K562 treated with DMSO at 1 percent for 24 hours (cell line): ENCODE measurements around the gene IQCN. TPM values are rescaled to one million over a fixed set of nuclear protein-coding genes. Genes with fewer than 3 reads are reported as not detected.

ENCODE experiments used
- total RNA-seq: library from RNA; unstranded; fragments of 300-600 nt; gene quantifications from 2 replicates; pipeline ENCODE4 v1.2.3, GENCODE V29; 2022; ENCODE audit warnings: low read depth; ENCODE audit not compliant: insufficient read depth

Gene IQCN, protein sequence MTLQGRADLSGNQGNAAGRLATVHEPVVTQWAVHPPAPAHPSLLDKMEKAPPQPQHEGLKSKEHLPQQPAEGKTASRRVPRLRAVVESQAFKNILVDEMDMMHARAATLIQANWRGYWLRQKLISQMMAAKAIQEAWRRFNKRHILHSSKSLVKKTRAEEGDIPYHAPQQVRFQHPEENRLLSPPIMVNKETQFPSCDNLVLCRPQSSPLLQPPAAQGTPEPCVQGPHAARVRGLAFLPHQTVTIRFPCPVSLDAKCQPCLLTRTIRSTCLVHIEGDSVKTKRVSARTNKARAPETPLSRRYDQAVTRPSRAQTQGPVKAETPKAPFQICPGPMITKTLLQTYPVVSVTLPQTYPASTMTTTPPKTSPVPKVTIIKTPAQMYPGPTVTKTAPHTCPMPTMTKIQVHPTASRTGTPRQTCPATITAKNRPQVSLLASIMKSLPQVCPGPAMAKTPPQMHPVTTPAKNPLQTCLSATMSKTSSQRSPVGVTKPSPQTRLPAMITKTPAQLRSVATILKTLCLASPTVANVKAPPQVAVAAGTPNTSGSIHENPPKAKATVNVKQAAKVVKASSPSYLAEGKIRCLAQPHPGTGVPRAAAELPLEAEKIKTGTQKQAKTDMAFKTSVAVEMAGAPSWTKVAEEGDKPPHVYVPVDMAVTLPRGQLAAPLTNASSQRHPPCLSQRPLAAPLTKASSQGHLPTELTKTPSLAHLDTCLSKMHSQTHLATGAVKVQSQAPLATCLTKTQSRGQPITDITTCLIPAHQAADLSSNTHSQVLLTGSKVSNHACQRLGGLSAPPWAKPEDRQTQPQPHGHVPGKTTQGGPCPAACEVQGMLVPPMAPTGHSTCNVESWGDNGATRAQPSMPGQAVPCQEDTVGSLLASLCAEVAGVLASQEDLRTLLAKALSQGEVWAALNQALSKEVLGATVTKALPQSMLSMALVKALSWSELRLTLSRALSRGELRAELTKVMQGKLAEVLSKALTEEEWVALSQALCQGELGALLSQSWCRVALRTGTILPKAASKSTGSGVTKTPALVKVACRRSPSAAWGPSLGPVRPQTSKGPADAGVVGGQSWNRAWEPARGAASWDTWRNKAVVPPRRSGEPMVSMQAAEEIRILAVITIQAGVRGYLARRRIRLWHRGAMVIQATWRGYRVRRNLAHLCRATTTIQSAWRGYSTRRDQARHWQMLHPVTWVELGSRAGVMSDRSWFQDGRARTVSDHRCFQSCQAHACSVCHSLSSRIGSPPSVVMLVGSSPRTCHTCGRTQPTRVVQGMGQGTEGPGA (N-terminal part only)
- total RNA-seq = 1.8 TPM in 2 replicates

DNA sequence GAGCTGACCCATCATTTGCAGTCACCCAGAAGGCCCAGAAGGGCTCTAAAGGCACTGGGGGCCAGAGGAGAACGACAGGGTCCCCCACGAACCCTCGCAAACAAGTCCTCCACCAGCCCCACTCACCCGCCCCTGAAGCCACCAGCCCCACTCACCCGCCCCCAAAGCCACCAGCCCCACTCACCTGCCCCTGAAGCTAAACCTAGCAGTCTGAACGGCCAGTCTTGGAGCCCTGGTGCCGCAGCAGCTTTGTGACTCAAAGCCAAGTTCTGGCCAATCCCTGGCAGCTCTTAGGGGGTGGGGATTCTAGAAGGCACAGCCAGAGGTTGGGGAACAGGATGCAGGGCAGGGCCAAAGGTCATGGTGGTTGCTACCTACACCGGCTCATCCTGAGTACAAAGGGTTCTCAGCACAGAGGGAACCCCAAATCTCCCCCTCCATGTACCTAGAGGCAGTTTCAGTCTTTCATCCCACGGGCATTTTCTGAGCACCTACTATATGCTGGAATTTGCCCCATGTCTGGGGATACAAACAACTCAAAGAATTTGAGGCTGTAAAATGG, at the start of gene IQCN:
Gene IQCN (minus strand): TSS at position 234 of the 562 bp plus-strand sequence. CDS start 4,974 bp downstream, outside the sequence.

DNA sequence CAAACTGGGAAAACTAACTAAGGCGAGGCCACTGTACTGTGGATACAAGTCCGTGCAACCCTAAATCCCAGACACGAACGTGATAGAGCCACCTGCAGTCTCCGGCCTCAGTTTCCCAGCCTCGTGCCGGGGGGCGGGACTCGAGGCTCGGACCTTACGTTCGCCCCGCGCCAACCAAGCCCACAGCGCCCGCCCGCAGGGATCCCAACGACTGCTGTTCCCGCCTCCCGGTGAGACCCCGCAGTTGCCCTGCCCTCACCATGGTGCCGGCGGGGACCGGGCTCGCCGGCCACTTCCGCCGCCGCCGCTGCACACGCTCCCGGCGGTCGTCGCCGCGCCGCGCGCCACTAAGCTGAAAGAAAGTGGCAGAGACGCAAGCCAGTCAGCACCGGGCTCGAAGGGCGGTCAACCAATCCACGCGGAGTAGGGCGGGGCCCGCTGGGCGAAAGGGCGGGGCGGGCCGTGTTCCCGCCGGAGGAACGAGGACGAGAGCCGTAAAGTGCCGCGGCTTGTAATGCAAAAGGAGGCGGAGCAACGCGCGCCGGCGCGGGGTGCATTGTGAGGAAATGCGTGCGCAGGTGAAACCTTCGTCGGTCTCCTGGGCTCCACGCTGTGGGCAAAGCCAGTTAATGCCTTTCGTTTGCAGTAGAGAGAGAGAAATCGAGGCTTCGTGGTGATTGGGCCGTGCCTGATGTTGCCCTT, 48.7 kb upstream of the IQCN start, which contains the start of gene LSM4:
Gene LSM4 (minus strand): TSS at position 318 of the 702 bp plus-strand sequence. CDS start 56 bp downstream, at position 262.

DNA sequence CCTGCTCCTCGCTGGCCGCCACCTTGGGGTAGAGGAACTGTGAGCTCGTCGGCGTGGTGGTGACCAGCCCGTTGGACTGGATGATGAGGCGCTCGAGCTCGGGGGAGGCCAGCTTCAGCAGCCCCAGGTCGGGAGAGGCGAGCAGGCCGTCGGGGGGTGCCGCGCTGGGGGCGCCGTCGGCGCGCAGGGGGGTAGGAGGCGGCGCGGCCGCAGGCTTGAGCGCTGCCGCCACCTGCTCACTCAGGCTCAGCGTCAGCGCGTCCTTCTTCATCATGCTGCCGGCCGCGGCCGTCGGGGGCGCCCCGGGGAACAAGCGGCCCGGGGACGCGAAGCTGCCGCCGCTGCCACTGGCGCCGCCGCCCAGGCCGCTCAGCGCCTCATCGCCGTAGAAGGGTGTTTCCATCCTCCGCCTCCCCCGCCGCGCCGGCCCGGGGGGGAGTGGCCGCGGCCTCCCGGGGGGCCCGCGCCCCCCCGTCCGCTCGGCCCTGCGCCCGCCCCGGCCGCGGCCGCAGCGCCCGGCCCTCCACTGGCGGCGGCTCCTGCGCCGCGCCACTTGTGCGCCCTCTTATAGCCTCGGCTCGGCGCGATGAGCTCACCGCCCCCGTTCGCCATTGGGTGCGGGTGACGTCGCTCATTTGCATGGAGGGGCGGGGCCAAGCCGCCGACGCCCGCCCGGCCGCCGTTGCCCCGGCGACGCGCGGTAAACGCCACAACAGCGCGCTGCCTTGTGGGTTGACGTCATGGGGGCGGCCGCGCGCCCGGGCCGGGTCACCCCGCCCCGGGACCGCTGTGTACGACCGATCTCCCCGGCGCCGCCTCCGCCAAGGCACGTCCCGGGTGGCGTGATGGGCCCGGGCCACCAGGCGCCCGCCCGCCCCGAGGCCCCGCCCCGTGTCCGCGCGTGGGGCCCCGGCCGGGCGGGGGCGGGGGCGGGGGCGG, 7.1 kb upstream of the IQCN start, which contains the start of gene JUND:
Gene JUND (minus strand): TSS at position 541 of the 939 bp plus-strand sequence. CDS start 138 bp downstream, at position 403.

DNA sequence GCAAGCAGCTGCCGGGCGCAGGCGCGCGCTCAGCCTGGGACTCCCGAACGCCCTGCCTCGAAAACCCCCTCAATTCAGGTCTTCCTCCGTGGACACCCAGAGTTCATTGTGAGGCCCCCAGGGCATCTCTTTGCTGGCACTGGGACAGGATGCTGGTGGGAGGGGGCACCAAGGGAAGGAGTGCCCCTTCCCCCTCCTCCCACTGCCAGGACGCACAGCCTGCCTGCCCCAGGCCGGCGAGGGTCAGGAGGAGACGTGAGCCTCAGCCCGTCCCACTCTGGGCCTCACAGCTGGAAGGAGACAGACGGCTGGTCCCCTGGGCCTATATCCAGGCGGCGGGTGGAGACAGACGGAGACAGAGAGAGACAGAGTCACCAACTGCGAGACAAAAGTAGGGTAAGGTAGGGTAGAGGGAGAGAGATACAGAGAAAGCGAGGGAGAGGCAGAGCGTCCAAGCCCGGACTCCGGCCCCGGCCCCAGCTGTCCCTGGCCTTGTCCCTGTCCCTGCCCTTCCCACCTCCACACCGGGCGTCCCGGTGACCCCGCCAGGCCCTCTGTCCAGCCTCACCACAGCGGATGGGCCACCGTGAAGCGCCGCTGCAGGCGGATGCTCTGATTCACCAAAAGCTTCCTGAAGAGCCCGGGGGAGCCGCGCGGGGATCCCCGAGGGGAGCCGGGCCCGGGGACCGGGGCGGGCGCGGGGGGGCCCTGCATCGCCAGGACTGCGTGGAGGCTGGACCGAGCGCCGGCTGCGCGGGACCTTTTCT, 48.4 kb downstream of the IQCN start, which contains the start of gene PDE4C:
Gene PDE4C (minus strand): TSS at position 737 of the 767 bp plus-strand sequence. CDS start 23 bp downstream, at position 714.

Other genes with a start within 250 kb of the IQCN start
- gene IL12RB1, start 187.5 kb downstream of the IQCN start, total RNA-seq = 0.36 TPM in 1 of 2 replicates, not detected in the other
- gene MAST3, start 176.7 kb downstream of the IQCN start, total RNA-seq = 13.7 and 14.2 TPM in 2 replicates
- gene PIK3R2, start 121.3 kb downstream of the IQCN start, total RNA-seq = 31.7 and 38.7 TPM in 2 replicates
- gene IFI30, start 100.6 kb downstream of the IQCN start, total RNA-seq = 152 and 155 TPM in 2 replicates
- gene MPV17L2, start 81.2 kb downstream of the IQCN start, total RNA-seq = 71.2 and 74.1 TPM in 2 replicates
- gene RAB3A, start 70.4 kb downstream of the IQCN start, total RNA-seq = 4.0 and 5.6 TPM in 2 replicates
- not detected in 2 replicates for gene PDE4C, start 48.0 kb downstream of the IQCN start, total RNA-seq
- gene JUND, start 7.2 kb upstream of the IQCN start, total RNA-seq = 283 and 368 TPM in 2 replicates
- gene LSM4, start 48.6 kb upstream of the IQCN start, total RNA-seq = 278 and 306 TPM in 2 replicates
- gene PGPEP1, start 66.1 kb upstream of the IQCN start, total RNA-seq = 33.9 and 35.7 TPM in 2 replicates
- gene GDF15, start 111.7 kb upstream of the IQCN start, total RNA-seq = 470 and 575 TPM in 2 replicates
- 3.5 and 3.8 TPM in 2 replicates for gene LRRC25, start 123.2 kb upstream of the IQCN start, total RNA-seq
- gene SSBP4, start 144.9 kb upstream of the IQCN start, total RNA-seq = 124 and 152 TPM in 2 replicates
- 333 and 398 TPM in 2 replicates for gene ISYNA1, start 163.7 kb upstream of the IQCN start, total RNA-seq
- gene ELL, start 247.6 kb upstream of the IQCN start, total RNA-seq = 17.6 and 19.8 TPM in 2 replicates